Osteocyte (in vitro differentiated cells): ENCODE measurements around the gene NDFIP2. TPM values are rescaled to one million over a fixed set of nuclear protein-coding genes. Genes with fewer than 3 reads are reported as not detected.

Source experiments
- DNase-seq: peaks from one replicate; pipeline ENCODE4 v3.0.0; 2021; ENCODE audit warnings: mixed read lengths; ENCODE audit not compliant: unreplicated experiment; ENCODE audit errors: extremely low spot score
- H3K27ac Mint-ChIP-seq: one replicate; pipeline ENCODE4 v1.8.0; 2021; ENCODE audit warnings: mild to moderate bottlenecking, mixed read lengths; ENCODE audit not compliant: unreplicated experiment
- H3K27me3 Mint-ChIP-seq: one replicate; pipeline ENCODE4 v1.8.0; 2021; ENCODE audit warnings: mixed read lengths; ENCODE audit not compliant: unreplicated experiment
- H3K36me3 Mint-ChIP-seq: one replicate; pipeline ENCODE4 v1.8.0; 2021; ENCODE audit warnings: mixed read lengths; ENCODE audit not compliant: unreplicated experiment
- H3K4me1 Mint-ChIP-seq: one replicate; pipeline ENCODE4 v1.8.0; 2021; ENCODE audit warnings: mixed read lengths; ENCODE audit not compliant: unreplicated experiment
- H3K4me3 Mint-ChIP-seq: one replicate; pipeline ENCODE4 v1.8.0; 2021; ENCODE audit warnings: mild to moderate bottlenecking, moderate library complexity, mixed read lengths; ENCODE audit not compliant: unreplicated experiment
- H3K9me3 Mint-ChIP-seq: one replicate; pipeline ENCODE4 v1.8.0; 2021; ENCODE audit warnings: mixed read lengths; ENCODE audit not compliant: unreplicated experiment
- total RNA-seq: library from RNA; stranded (reverse); gene quantifications from 2 replicates; pipeline ENCODE4 v1.2.1, GENCODE V29; 2021
- TF ChIP-seq, protein P1 (sequence below): fragments of 200-600 bp; sonication (generic); IDR thresholded peaks from 2 replicates; pipeline ENCODE4 v1.5.0; 2021; ENCODE audit warnings: antibody characterized with exemption, mild to moderate bottlenecking, moderate library complexity

NDFIP2 gene
- total RNA-seq, 1 donor from 2014 or later = 30.6 TPM

DNA sequence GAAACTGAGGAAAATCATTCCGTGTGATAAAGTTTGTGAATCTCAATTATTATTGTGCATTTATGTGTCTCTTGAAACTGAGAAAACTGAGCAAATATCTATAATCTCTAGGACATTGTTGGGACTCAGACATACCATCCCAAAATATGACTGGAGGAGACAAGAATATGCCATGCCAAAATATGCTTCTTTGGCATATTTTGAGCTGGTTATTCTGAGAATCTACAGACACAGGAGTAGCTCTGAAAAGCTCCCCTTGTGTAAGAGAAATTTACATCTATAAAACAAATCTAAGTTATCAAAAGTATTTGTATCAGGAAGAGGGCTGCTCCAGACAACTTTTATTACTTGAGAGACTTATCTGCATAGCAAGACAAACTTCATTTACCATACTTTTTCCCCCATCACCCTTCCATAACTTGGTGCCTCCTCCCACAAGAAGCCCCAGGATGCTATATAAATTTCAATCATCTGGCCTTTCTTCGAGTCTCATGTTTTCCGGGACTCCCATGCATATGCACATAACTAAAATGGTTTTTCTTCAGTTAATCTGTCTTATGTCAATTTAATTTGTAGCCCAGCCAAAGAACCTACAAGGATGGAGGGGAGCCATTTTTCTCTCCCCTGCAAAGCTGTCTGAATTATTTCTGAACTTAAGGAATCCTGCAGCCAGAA is 28.6 kb upstream of the NDFIP2 start:
- peaks cover 12% of the 10 kb centered on the region for H3K27me3 Mint-ChIP-seq
- DNase-seq = no peak
- H3K4me1 Mint-ChIP-seq = peaks cover 6% of the 10 kb centered on the region
- H3K27ac Mint-ChIP-seq = no peak overlapping the region
- H3K9me3 Mint-ChIP-seq = no peaks in the 10 kb centered on the region
- TF ChIP-seq, protein P1, sequence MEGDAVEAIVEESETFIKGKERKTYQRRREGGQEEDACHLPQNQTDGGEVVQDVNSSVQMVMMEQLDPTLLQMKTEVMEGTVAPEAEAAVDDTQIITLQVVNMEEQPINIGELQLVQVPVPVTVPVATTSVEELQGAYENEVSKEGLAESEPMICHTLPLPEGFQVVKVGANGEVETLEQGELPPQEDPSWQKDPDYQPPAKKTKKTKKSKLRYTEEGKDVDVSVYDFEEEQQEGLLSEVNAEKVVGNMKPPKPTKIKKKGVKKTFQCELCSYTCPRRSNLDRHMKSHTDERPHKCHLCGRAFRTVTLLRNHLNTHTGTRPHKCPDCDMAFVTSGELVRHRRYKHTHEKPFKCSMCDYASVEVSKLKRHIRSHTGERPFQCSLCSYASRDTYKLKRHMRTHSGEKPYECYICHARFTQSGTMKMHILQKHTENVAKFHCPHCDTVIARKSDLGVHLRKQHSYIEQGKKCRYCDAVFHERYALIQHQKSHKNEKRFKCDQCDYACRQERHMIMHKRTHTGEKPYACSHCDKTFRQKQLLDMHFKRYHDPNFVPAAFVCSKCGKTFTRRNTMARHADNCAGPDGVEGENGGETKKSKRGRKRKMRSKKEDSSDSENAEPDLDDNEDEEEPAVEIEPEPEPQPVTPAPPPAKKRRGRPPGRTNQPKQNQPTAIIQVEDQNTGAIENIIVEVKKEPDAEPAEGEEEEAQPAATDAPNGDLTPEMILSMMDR = no peak
- H3K36me3 Mint-ChIP-seq = no peaks in the 10 kb centered on the region
- H3K4me3 Mint-ChIP-seq = no peak overlapping the region

DNA sequence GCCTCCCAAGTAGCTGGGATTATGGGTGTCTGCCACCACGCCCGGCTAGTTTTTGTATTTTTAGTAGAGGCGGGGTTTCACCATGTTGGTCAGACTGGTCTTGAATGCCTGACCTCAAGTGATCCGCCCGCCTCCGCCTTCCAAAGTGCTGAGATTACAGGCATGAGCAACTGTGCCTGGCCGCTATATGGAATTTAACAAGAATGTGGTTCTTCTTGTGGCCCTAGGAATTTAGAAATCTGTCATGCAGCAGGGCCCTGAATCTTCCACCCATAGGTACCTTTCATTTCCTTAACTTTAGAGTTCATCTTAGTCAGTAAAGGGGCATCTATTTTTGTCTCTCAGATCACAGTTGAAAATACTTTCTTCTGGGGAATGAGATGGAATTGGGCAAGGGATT is 25.6 kb upstream of the NDFIP2 start:
- DNase-seq = no peak
- H3K36me3 Mint-ChIP-seq = no peaks in the 10 kb centered on the region
- H3K27me3 Mint-ChIP-seq = peaks cover 8% of the 10 kb centered on the region
- H3K9me3 Mint-ChIP-seq = no peaks in the 10 kb centered on the region
- H3K27ac Mint-ChIP-seq = no peak overlapping the region
- no peak overlapping the region for H3K4me3 Mint-ChIP-seq
- peaks cover 6% of the 10 kb centered on the region for H3K4me1 Mint-ChIP-seq
- TF ChIP-seq, protein P1 = no peak

DNA sequence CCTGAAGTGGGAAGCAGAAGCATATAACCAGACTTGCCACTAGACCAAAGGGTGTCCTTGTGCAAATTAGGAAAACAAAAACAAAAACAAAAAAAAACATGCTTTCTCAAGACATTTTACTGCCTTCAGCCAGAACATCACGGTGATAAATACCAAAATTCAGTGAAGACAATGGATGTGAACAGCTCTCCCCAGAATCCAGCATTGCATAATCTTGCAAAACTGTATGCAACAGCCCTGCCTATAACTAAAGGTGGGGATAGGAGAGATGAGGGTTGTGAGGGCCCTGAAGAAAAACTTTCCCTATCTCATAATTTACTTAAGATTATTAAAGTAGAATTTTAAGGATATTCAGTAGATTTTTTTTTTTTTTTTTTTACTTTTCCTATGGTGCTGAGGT is 24.9 kb upstream of the NDFIP2 start:
- DNase-seq = no peak
- Mint-ChIP-seq H3K27me3 (peaks cover 8% of the 10 kb centered on the region), H3K4me1 (peaks cover 6% of the 10 kb centered on the region), H3K27ac (no peak overlapping the region), H3K36me3 (no peaks in the 10 kb centered on the region), H3K4me3 (no peak overlapping the region), H3K9me3 (no peaks in the 10 kb centered on the region)
- TF ChIP-seq, protein P1 = no peak

DNA sequence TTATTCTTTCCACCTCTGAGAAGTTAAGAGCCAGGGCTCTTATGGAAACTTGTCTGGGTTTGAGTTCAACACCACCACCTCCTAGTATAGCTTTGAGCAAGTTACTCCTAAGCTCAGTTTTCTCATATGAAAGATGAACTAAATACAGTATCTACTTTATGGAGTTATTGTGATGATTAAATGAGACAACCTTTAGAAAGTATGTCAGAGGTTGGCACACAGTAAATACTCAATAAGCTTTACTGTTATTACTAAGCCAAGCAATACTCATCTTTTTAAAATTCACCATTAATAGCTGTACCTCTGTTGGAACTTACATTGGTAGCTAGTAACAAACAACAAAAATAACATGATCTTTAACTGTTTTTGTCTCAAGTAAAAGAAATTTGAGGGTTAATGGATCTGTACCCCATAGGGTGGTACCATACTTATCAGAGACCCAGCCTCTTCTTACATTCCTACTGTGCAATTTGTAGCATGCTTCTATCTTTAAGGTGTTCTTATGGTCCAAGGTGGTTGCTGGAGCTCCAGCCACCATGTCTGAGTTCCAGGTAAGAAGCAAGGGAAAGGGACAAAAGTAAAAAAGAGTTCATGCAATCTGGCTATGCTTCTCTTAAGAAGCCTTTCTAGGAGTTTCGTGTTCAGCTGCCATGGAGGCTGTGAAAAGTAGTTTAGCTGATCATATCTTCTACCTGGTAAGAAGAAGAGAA is 24.1 kb upstream of the NDFIP2 start:
- Mint-ChIP-seq H3K27me3 (peaks cover 10% of the 10 kb centered on the region), H3K36me3 (no peaks in the 10 kb centered on the region), H3K27ac (no peak overlapping the region), H3K4me3 (no peak overlapping the region), H3K9me3 (no peaks in the 10 kb centered on the region), H3K4me1 (peaks cover under 1% of the 10 kb centered on the region)
- TF ChIP-seq, protein P1 = no peak
- DNase-seq = no peak

DNA sequence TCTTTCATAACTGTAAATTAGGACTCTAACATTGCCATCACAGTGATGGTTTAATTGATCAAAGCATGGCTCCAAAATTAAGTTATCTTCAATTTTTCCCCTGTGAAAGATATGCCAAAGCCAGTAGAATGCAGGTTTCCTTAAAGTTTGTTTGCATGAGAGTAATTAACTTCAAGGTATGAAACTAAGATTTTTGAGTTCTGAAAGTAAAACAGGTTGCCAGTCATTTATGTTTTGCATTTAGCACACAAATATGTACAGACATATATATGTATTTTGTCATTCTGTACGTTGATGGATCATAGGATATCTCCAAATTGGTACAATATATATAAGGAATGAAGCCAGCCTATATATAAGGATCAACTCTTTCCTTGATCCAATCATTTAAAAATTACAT is 23.6 kb upstream of the NDFIP2 start:
- no peak overlapping the region for H3K27ac Mint-ChIP-seq

More for the DNA sequence above, 23.6 kb upstream of the NDFIP2 start:
- TF ChIP-seq, protein P1 = no peak
- Mint-ChIP-seq H3K9me3 (no peaks in the 10 kb centered on the region), H3K36me3 (no peaks in the 10 kb centered on the region), H3K4me1 (no peaks in the 10 kb centered on the region), H3K4me3 (no peak overlapping the region), H3K27me3 (peaks cover 16% of the 10 kb centered on the region)
- no peak for DNase-seq
